Globus pallidus (tissue), 1 donor: ENCODE measurements around the gene CCSER1.
"Not testable (repeated sequence)": the region's sequence is repeated elsewhere in the genome, so short reads cannot be mapped to it uniquely, and the experiment has no call there.

ENCODE experiments used
- DNase-seq: peaks from one replicate; pipeline ENCODE4 v3.0.0-alpha.2; 2015; ENCODE audit warnings: low spot score

The CCSER1 gene

DNA sequence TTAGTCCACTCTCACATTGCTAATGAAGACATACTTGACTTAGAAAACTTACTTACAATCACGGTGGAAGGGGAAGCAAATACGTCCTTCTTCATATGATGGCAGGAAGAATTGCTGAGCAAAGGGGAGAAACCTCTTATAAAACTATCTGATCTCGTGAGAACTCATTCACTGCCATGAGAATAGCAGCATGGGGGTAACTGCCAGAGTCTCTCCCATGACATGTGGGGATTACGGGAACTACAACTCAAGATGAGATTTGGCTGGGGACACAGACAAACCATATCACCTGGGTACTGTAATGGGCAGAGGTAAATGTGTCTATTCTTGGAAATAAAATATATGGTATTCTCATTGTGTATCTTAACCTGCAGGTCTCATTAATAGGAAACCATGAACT lies 1464.9 kb downstream of the CCSER1 start:
- DNase-seq = no peak

DNA sequence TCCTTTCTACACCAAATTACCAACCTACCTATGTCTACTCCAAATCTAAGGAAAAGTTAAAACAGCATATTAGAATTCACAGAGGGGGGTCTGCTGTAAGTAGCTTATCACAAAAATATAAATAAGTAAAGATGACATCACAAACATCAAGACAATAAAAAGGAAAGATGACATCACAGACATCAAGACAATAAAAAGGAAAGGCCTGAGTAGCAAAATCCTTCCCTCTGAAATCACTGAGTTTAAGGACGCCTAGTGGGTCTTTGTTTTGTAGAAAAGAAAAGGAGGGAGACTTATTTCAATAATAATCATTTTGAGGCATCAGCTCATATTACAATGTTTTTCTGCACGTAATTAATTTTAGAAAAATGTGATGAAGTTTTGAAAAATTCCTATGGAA lies 1469.5 kb downstream of the CCSER1 start:
- no peak for DNase-seq

DNA sequence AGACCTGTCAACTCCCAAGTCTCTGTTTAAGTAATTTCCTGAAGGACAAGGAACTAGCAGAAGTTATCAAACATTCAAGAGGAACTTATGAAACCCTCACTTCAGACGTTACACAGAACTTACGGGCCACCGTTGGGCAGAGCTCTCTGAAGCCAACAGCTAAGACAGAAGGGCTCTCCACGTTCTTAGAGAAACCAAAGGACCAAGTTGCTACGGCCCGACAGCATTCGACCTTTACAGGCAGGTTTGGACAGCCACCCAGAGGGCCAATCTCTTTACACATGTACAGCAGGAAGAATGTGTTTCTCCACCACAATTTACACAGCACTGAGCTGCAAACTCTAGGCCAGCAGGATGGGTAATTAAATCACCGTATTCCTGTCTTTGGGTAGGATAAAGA lies 1471.5 kb downstream of the CCSER1 start:
- no peak for DNase-seq

- no peak for DNase-seq
Observed at GRCh38 chr4:91600301-91600700, 1473.1 kb downstream of the CCSER1 start.

GRCh38 chr4:91601401-91601800 lies 1474.2 kb downstream of the CCSER1 start:
- no peak for DNase-seq

- no peak for DNase-seq
Observed at GRCh38 chr4:91611782-91612181, 1484.6 kb downstream of the CCSER1 start.

DNA sequence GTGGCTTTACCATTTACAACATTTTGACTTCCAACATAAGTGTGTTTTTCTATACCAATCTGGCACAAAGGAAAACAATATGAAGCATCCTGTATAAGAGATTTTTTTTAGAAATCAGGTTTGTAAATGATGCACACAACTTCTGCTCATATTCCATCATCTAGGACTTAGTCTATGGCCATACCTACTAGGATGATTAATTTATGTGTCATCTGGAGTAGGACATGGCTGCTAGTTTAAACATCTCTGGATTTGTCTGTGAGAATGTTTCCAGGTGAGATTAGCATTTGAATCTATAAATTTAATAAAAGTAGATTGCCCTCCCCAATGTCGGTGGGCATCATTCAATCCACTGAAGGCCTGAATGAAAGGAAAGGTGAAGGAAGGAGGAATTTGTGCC lies 1493.8 kb downstream of the CCSER1 start:
- no peak for DNase-seq

GRCh38 chr4:91621446-91621845 lies 1494.3 kb downstream of the CCSER1 start:
- DNase-seq = no peak

DNA sequence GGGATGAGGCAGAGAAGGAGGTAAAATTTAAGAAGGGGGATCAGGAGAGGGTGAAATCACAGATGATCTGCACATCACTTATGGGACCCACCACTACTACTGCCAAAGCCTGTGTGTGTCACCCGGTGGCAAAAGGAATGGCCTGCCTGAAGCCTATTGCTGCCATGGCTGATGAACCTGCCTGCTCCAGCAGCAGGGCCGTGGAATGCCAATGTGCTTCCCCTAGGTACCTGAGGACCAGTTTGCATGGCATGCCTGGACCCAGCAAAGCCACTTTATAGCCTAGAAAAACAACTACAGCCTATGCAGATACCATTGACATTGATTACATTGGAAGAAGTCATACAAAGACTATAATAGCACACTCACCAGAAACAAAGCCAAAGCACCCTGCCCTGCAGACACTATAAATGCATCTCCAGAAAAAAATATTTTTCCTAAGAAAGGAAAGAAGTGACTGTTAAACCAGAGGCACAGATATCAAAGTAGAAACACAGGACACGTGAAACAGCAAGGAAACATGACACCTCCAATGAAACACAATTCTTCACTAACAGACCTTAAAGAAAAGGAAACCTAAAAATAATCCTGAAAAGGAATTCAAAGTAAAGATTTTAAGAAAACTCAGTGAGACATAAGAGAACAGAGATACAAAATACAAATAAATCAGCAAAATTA lies 1495.9 kb downstream of the CCSER1 start:
- DNase-seq = no peak

GRCh38 chr4:91623603-91623967 lies 1496.4 kb downstream of the CCSER1 start:
- DNase-seq = not testable (repeated sequence)

DNA sequence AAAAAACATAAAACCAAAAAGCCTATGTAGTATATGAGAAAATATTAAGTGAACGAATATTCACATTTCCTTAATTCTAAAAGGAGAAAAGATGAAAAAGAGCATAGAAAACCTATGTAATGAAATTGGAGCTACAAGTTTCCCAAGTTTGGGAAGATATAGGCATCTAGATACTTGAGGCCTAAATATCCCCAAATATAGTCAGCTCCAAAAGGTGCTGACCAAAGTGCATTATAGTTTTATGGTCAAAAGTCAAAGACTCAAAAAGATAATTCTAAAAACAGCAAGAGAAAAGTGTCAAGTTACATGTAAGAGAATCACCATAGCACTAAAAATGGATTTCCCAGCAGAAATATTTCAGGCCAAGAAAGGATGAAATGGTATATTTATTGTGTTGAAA lies 1502.9 kb downstream of the CCSER1 start:
- no peak for DNase-seq

- DNase-seq = no peak
Observed at GRCh38 chr4:91630764-91631163, 1503.6 kb downstream of the CCSER1 start.

GRCh38 chr4:91631335-91631734 lies 1504.1 kb downstream of the CCSER1 start:
- DNase-seq = no peak

GRCh38 chr4:91636083-91636482 lies 1508.9 kb downstream of the CCSER1 start:
- DNase-seq = no peak
